ENCODE results near the gene LSM4. TPM values are rescaled to one million over a fixed set of nuclear protein-coding genes. Genes with fewer than 3 reads are reported as not detected.

The LSM4 gene
- total and polyA plus RNA-seq, 2 donors from 2014 or later, result 87.7 to 245 TPM

GRCh38 chr19:18264137-18264854, 58.6 kb downstream of the LSM4 start:
- Histone ChIP-seq H3K27me3 (ENCODE audit: control insufficient read depth, insufficient read depth, low read length) (no peaks in the 10 kb centered on the region), H3K27ac (ENCODE audit: low read depth in 2 of 2, low read length in 2 of 2) (no peak overlapping the region), H3K9ac (ENCODE audit: low read length in 3 of 3) (no peak overlapping the region), H3K36me3 (ENCODE audit: control insufficient read depth in 2 of 3, insufficient read depth in 3 of 3, low read length in 3 of 3) (peaks cover 2 to 18% (median 4%) of the 10 kb centered on the region in 3 donors), H3K9me3 (ENCODE audit: control insufficient read depth in 2 of 3, insufficient read depth in 1 of 3, low read length in 3 of 3) (no peaks in the 10 kb centered on the region), H3K4me3 (ENCODE audit: low read length in 3 of 3) (no peak overlapping the region), H3K4me1 (ENCODE audit: control insufficient read depth in 2 of 3, insufficient read depth in 2 of 3, low read depth in 1 of 3, low read length in 3 of 3) (no peaks in the 10 kb centered on the region)
- DNase-seq, result no peak
- no peak for FAIRE-seq
- intact Hi-C loops (cut with DNase I), result no loop called here
- no peak for TF ChIP-seq CTCF (IDR thresholded peaks at IDR 0.05; ENCODE audit: borderline replicate concordance, extremely low read depth, insufficient read depth)

- no peak overlapping the region for H3K4me3 ChIP-seq (ENCODE audit: low read length in 3 of 3)
These were observed 59.3 kb downstream of the LSM4 start for GRCh38 chr19:18263324-18264136.

GRCh38 chr19:18262917-18263316, 60.0 kb downstream of the LSM4 start:
- no peak overlapping the region for H3K9ac ChIP-seq (ENCODE audit: low read length in 3 of 3)
- no peak overlapping the region for H3K4me3 ChIP-seq (ENCODE audit: low read length in 3 of 3)
- TF ChIP-seq CTCF (IDR thresholded peaks at IDR 0.05; ENCODE audit: borderline replicate concordance, extremely low read depth, insufficient read depth), result no peak
- peaks cover 0 to 18% (median 4%) of the 10 kb centered on the region in 3 donors for H3K36me3 ChIP-seq (ENCODE audit: control insufficient read depth in 2 of 3, insufficient read depth in 3 of 3, low read length in 3 of 3)
- H3K27me3 ChIP-seq (ENCODE audit: control insufficient read depth, insufficient read depth, low read length), result no peaks in the 10 kb centered on the region
- no peak for FAIRE-seq
- H3K9me3 ChIP-seq (ENCODE audit: control insufficient read depth in 2 of 3, insufficient read depth in 1 of 3, low read length in 3 of 3), result no peaks in the 10 kb centered on the region
- intact Hi-C loops (cut with DNase I), result no loop called here
- H3K4me1 ChIP-seq (ENCODE audit: control insufficient read depth in 2 of 3, insufficient read depth in 2 of 3, low read depth in 1 of 3, low read length in 3 of 3), result no peaks in the 10 kb centered on the region
- DNase-seq, result no peak
- H3K27ac ChIP-seq (ENCODE audit: low read depth in 2 of 2, low read length in 2 of 2), result no peak overlapping the region

More at GRCh38 chr19:18263324-18264136, 59.3 kb downstream of the LSM4 start:
- TF ChIP-seq CTCF (IDR thresholded peaks at IDR 0.05; ENCODE audit: borderline replicate concordance, extremely low read depth, insufficient read depth), result no peak
- Histone ChIP-seq H3K27ac (ENCODE audit: low read depth in 2 of 2, low read length in 2 of 2) (no peak overlapping the region), H3K9ac (ENCODE audit: low read length in 3 of 3) (no peak overlapping the region), H3K36me3 (ENCODE audit: control insufficient read depth in 2 of 3, insufficient read depth in 3 of 3, low read length in 3 of 3) (peaks cover 0 to 18% (median 4%) of the 10 kb centered on the region in 3 donors), H3K9me3 (ENCODE audit: control insufficient read depth in 2 of 3, insufficient read depth in 1 of 3, low read length in 3 of 3) (no peaks in the 10 kb centered on the region), H3K4me1 (ENCODE audit: control insufficient read depth in 2 of 3, insufficient read depth in 2 of 3, low read depth in 1 of 3, low read length in 3 of 3) (no peaks in the 10 kb centered on the region), H3K27me3 (ENCODE audit: control insufficient read depth, insufficient read depth, low read length) (no peaks in the 10 kb centered on the region)
- intact Hi-C loops (cut with DNase I), result no loop called here
- no peak for DNase-seq
- FAIRE-seq, result no peak

Measured in kidney (tissue), 14 donors.